Caki2 (cell line): ENCODE results near the gene ERRFI1. TPM values are rescaled to one million over a fixed set of nuclear protein-coding genes. Genes with fewer than 3 reads are reported as not detected.
"Not testable (repeated sequence)": the region's sequence is repeated elsewhere in the genome, so short reads cannot be mapped to it uniquely, and the experiment has no call there.

Experiments used
- DNase-seq: peaks from one replicate; pipeline ENCODE4 v3.0.0-alpha.2; 2015; ENCODE audit warnings: low read depth
- in situ Hi-C: cut with HindIII; loops from 2 replicates; pipeline ENCODE4 v1.10.0; 2016; ENCODE audit warnings: low sequenced_read_pairs, low pct_unique_long_range_greater_than_20kb, mixed read lengths
- total RNA-seq: library from RNA; depleted of rRNA; stranded (reverse); fragments of >200 nt; shearing (Covaris generic); gene quantifications from 2 replicates; pipeline ENCODE4 v1.2.3, GENCODE V29; 2014; ENCODE audit warnings: low replicate concordance; rRNA removed

The ERRFI1 gene, protein sequence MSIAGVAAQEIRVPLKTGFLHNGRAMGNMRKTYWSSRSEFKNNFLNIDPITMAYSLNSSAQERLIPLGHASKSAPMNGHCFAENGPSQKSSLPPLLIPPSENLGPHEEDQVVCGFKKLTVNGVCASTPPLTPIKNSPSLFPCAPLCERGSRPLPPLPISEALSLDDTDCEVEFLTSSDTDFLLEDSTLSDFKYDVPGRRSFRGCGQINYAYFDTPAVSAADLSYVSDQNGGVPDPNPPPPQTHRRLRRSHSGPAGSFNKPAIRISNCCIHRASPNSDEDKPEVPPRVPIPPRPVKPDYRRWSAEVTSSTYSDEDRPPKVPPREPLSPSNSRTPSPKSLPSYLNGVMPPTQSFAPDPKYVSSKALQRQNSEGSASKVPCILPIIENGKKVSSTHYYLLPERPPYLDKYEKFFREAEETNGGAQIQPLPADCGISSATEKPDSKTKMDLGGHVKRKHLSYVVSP
- 31.9 and 45.3 TPM in 2 replicates for total RNA-seq

GRCh38 chr1:8026153-8026975 lies at the start of gene ERRFI1:
Gene ERRFI1, minus strand, starts transcription at chr1:8026309. Its CDS starts 10,690 bp downstream, at chr1:8015619.
- in situ Hi-C loops = no loop called here
- DNase-seq = peak; percentile 95

DNA sequence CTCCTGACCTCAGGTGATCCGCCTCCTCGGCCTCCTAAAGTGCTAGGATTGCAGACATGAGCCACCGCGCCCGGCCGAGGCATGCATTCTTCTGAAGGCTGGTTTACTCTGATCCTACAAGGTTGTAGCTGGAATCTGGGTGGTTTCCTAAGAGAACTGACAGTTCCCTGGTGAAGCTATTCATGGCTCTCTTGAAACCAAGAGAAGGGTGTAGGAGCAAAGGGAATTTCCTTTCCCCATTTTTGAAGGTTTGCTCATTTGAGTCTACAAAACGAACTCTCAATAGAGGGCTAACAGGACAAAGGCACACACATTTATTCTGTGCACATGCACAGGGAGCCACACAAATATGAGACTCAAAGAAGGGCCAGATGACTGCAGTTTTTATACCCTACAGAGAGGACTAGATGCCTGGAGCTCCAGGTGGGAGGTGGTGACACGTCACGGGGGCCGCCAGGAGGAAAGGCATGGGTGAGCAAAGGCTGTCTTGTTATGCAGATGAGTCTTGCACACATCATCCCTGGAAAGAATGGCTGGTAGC lies 49.5 kb upstream of the ERRFI1 start:
- no peak for DNase-seq
- in situ Hi-C loops = no loop called here

DNA sequence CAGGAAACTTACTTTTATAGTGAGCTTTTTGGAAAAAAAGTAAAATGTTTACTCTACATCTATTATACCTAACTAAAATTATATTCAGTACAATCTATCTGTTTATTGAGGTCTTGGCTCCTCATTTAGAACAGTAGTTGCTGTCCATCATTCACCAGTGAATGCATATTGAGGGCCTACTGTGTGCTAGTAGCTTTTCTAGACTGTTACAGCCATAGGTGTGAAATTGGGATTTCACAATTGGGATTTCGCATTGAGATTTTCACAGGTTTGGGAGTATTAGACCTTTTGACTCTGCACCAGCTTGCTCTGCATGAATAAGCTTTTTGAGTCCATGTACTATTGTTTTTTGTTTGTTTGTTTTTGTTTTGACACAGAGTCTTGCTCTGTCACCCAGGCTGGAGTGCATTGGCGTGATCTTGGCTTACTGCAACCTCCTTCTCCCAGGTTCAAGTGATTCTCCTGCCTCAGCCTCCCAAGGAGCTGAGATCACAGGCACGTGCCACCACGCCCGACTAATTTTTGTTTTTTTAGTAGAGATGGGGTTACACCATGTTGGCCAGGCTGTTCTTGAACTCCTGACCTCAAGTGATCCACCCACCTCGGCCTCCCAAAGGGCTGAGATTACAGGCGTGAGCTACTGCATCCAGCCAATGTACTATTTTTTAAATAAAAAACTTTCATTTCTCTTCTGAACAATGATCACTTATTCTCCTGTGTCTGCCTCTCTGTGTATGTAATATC lies 47.2 kb upstream of the ERRFI1 start:
- peak; percentile 68 for DNase-seq

DNA sequence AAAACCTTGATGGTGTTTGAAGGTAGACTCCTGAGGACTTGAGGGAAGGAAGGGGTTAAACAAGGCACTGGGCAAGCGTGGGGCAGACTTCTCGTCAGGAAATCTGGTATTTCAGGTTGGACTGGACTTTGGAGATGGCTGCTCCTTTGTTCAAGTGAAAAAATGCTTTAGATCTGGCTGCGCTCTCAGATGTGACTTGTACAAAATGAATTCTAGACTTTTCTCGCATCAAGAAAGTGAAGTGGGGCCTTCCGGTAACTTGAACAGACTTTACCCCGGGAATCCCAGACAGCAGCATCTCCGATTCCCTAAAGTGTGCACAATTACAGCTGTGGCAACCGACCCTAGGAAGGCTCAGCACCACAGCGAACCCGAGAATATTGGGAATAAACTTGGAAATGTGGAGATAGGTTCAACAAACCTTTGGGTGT lies 44.3 kb upstream of the ERRFI1 start:
- in situ Hi-C loops = no loop called here
- no peak for DNase-seq

More for the DNA sequence above, 47.2 kb upstream of the ERRFI1 start:
- in situ Hi-C loops = no loop called here

DNA sequence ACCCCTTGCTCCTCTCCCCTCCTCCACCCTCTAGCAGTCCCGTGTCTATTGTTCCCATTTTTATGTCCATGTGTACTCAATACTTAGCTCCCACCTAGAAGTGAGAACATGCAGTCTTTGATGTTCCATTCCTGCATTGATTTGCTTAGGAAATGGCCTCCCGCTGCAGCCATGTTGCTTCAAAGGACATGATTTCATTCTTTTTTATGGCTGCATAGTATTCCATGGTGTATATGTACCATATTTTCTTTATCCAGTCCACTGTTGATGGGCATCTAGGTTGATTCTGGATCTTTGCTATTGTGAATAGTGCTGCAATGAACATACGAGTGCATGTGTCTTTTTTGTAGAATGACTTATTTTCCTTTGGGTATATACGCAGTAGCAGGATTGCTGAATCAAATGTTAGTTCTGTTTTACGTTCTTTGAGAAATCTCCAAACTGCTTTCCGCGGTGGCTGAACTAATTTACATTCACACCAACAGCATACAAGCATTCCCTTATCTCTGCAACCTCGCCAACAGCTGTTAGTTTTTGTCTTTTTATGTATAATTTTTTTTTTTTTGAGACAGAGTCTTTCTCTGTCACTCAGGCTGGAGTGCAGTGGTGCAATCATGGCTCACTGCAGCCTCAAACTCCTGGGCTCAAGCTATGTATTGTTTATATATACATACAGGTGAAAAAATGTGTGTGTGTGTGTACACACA lies 43.7 kb upstream of the ERRFI1 start:
- in situ Hi-C loops, DNase-seq: not testable (repeated sequence)

DNA sequence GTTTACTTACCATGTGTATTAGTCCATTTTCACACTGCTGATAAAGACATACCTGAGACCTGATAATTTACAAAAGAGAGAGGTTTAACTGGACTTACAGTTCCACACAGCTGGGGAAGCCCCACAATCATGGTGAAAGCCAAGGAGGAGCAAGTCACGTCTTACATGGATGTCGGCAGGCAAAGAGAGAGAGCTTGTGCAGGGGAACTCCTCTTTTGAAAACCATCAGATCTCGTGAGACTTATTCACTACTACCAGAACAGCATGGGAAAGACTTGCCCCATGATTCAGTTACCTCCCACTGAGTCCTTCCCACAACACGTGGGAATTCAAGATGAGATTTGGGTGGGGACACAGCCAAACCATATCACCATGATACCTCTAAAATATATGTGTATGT lies 39.3 kb upstream of the ERRFI1 start:
- no peak for DNase-seq
- in situ Hi-C loops = no loop called here

DNA sequence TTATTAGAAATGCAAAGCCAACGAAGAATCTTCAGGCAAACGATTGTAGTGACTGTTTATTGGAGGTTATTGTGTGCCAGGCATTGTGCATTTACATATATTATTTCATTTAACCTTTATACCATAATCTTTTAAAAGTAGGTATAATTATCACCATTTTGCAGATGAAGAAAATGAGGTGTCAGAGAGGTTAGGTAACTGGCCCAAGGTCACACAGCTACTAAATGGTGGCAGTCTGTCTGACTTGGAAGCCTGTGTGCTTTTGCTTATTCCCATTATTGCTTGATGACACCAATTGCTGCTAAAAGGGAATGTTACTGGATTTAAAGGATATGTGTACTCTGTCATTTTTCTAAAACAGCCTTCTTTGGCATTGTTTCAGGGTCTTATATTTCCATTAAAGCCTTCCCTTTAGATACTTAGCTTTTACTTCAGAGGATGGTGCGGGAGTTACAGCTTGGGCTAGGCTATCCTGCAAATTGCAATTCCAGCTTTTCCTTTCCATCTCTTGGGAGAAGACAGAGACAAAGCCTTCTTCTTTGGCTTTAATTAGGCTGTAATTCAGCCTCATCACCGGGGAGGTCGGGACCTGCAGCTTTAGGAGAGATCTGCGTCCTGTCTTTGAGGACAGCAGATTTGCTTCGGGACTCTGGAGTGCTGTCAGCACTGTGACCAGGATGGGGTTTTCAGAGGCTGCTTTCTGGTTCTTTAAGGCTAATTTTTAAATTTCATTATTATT lies 37.4 kb upstream of the ERRFI1 start:
- in situ Hi-C loops = no loop called here
- DNase-seq = no peak

GRCh38 chr1:8062861-8063260 lies 36.8 kb upstream of the ERRFI1 start:
- no peak for DNase-seq
- in situ Hi-C loops = no loop called here

DNA sequence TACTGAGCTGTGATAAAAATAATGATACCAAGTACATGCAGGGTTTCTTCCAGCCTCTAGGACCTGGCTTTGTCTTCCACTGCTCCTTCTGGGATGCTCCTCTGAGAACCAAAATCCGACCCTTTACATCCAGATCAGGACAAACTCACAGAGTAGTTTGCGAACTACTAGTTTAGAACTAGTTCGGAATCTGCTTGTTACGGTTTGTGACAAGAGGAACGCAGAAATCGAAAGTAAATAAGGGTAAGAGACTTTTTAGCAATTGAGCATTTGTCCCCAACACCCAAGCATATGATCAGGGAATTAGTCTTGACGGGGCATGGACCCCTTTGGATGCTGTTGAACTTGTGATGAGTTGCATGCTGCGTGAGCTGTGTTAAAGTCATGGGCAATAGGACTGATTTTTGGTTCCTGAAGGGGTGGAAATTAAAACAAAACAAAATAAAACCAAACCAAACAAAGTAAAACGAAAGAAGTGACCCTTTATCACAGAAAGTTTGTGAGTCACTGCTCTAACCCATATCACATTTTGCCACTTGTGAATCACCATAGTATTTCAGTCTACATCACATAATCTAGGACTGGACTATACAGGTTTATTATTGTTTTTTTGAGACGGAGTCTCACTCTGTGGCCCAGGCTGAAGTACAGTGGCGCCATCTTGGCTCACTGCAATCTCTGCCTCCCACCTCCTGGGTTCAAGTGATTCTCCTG lies 35.7 kb upstream of the ERRFI1 start:
- DNase-seq = peak; percentile 54
- in situ Hi-C loops = no loop called here

GRCh38 chr1:8061210-8061609 lies 35.1 kb upstream of the ERRFI1 start:
- peak; percentile 85 for DNase-seq
- in situ Hi-C loops = no loop called here

DNA sequence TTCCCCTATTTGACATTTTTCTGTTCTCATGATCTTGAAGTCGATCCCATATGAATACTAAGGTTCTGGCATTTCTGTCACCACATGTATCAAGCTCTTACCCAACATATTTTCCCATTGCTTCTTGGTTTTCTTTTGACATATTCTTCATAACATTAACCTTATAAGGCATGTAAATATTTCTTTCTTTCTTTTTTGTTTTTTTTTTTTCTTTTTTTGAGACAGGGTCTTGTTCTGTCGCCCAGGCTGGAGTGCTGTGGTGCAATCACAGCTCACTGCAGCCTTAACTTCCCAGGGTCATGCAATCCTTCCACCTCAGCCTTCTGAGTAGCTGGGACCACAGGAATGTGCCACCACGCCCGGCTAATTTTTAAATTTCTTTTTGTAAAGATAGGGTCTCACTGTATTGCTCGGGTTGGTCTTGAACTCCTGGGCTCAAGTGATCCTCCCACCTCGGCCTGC lies 33.1 kb upstream of the ERRFI1 start:
- peak; percentile 48 for DNase-seq

GRCh38 chr1:8057779-8058178 lies 31.7 kb upstream of the ERRFI1 start:
- in situ Hi-C loops, DNase-seq: not testable (repeated sequence)

More for the DNA sequence above, 33.1 kb upstream of the ERRFI1 start:
- in situ Hi-C loops = no loop called here

DNA sequence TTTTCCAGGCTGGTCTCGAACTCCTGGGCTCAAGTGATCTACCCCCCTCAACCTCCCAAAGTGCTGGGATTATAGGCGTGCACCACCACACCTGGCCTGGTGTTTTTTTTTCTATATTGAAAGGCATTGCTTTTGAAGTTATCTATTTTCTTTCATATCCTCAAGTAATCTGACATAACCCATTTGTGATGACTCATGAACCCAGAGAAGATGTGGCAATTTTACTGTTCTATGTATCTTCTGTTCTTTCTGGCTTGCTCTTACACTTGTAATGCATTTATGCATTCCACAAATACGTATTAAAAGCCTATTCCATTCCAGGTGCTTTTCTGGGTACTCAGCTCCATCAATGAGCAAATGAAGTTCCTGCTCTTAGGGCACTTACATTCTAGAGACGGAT lies 29.9 kb upstream of the ERRFI1 start:
- no peak for DNase-seq
- in situ Hi-C loops = no loop called here

- in situ Hi-C loops = no loop called here
- DNase-seq = no peak
Observed at GRCh38 chr1:8053878-8054567, 27.9 kb upstream of the ERRFI1 start.

- in situ Hi-C loops = no loop called here
- no peak for DNase-seq
Observed at GRCh38 chr1:8051650-8052049, 25.5 kb upstream of the ERRFI1 start.

- in situ Hi-C loops, DNase-seq: not testable (repeated sequence)
Observed at GRCh38 chr1:8049229-8049628, 23.1 kb upstream of the ERRFI1 start.
